Prostate gland (tissue), 2 donors: ENCODE data around the gene UBAC1. TPM values are rescaled to one million over a fixed set of nuclear protein-coding genes. Genes with fewer than 3 reads are reported as not detected.

ENCODE experiments used
- DNase-seq: peaks from one replicate; pipeline ENCODE4 v3.0.0-alpha.2; 2019; ENCODE audit warnings: low spot score
- H3K27ac ChIP-seq, 2 donors: fragments of 200-600 bp; sonication (generic); 2 replicates each; pipeline ENCODE4 v1.5.1; 2017 to 2019
- H3K27me3 ChIP-seq: fragments of 200-600 bp; sonication (generic); replicated peaks from 2 replicates; pipeline ENCODE4 v1.5.1; 2019; ENCODE audit not compliant: insufficient read depth
- H3K36me3 ChIP-seq, 2 donors: fragments of 200-600 bp; sonication (generic); 1 replicate in 1 of 2; 2 replicates in 1 of 2; pipeline versions ENCODE4 v1.5.1 to v1.8.1; 2017 to 2019
- H3K4me1 ChIP-seq: fragments of 200-600 bp; sonication (generic); replicated peaks from 2 replicates; pipeline ENCODE4 v1.5.1; 2019
- H3K4me3 ChIP-seq, 2 donors: fragments of 200-600 bp; sonication (generic); 2 replicates each; pipeline ENCODE4 v1.5.1; 2017 to 2019
- H3K9me3 ChIP-seq: fragments of 200-600 bp; sonication (generic); 2 replicates; pipeline ENCODE4 v1.5.1; 2017
- POLR2A ChIP-seq: fragments of 450-650 bp; IDR thresholded peaks from one replicate; pipeline ENCODE4 v1.6.1; 2016; ENCODE audit warnings: antibody characterized with exemption, mild to moderate bottlenecking
- POLR2AphosphoS5 ChIP-seq: sonication (generic); formaldehyde crosslinking; IDR thresholded peaks from one replicate; pipeline ENCODE4 v1.6.1; 2017; ENCODE audit warnings: antibody characterized with exemption
- WGBS: methylation state at CpG from one replicate; pipeline ENCODE4 v1.1.5; 2018; 5-methylcytosine and 5-hydroxymethylcytosine counted together
- intact Hi-C: fragments of 100-400 bp; cut with DNase I; formaldehyde crosslinking; loops from one replicate; pipeline ENCODE4 v1.14.2; 2022
- total RNA-seq, 2 donors: library from RNA; depleted of rRNA; stranded (reverse); fragments of >200 nt; gene quantifications; one replicate each; pipeline ENCODE4 v1.1.0, GENCODE V29; 2016
- TF ChIP-seq, protein P1 (sequence below), 4 experiments: fragments of 200-600 bp in 2 of 4; fragments of 450-650 bp in 2 of 4; sonication (generic) in 2 of 4; IDR thresholded peaks; 1 replicate in 3 of 4; 2 replicates in 1 of 4; pipeline ENCODE4 v1.5.1; 2016 to 2019; ENCODE audit warnings: antibody characterized with exemption in 4 of 4, mild to moderate bottlenecking in 2 of 4, moderate library complexity in 2 of 4

UBAC1 gene
- total RNA-seq, 2 donors from 2014 or later: 53.7 to 59.1 TPM

- Histone ChIP-seq H3K9me3 (no peaks in the 10 kb centered on the region), H3K27ac (peak overlapping the region; percentile 21 to 45), H3K36me3 (no peaks in the 10 kb centered on the region), H3K4me3 (no peak overlapping the region), H3K4me1 (peaks cover 12% of the 10 kb centered on the region), H3K27me3 (no peaks in the 10 kb centered on the region)
- peak; percentile 25 for DNase-seq
- TF ChIP-seq POLR2AphosphoS5 (no peak), POLR2A (no peak)
- TF ChIP-seq, protein P1, sequence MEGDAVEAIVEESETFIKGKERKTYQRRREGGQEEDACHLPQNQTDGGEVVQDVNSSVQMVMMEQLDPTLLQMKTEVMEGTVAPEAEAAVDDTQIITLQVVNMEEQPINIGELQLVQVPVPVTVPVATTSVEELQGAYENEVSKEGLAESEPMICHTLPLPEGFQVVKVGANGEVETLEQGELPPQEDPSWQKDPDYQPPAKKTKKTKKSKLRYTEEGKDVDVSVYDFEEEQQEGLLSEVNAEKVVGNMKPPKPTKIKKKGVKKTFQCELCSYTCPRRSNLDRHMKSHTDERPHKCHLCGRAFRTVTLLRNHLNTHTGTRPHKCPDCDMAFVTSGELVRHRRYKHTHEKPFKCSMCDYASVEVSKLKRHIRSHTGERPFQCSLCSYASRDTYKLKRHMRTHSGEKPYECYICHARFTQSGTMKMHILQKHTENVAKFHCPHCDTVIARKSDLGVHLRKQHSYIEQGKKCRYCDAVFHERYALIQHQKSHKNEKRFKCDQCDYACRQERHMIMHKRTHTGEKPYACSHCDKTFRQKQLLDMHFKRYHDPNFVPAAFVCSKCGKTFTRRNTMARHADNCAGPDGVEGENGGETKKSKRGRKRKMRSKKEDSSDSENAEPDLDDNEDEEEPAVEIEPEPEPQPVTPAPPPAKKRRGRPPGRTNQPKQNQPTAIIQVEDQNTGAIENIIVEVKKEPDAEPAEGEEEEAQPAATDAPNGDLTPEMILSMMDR (IDR thresholded peaks at IDR 0.05): no peak
- WGBS: 30% methylated on average over 17 of the region's 18 CpGs
- intact Hi-C loops: no loop called here
These were observed 70.8 kb downstream of the UBAC1 start for GRCh38 chr9:135890190-135891026.

DNA sequence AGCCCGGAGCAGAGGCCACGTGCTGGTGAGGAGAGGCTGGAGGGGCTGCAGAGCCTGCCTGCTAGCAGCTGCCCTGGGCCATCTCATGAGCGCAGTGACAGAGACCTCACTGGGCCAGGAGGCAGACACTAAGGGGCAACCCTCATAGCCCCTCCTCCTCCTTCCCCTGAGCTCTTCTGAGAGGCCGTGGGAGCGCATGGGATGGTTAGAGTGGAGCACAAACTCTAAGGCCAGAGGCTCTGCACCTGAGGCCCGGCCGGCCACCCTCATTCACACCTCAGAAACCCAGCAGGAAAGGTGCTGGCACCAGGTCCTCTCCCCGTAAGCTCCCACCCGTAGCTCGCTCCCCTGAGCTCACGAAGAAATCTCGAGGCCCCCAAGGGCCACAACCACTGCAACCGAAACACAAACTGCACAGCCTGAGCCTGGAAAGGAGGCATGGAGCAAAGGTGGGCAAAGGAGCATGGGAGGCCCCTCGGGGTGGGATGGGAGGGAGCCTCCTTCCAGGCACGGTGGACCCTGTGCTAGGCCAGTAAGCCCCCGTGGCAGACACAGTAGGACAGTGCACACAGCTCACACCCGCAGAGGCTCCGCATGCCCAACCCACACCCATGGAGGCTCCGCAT, 71.5 kb downstream of the UBAC1 start:
- Histone ChIP-seq H3K36me3 (no peaks in the 10 kb centered on the region), H3K27ac (peak overlapping the region; percentile 11 to 21), H3K27me3 (no peaks in the 10 kb centered on the region), H3K4me3 (no peak overlapping the region), H3K4me1 (peaks cover 12% of the 10 kb centered on the region), H3K9me3 (no peaks in the 10 kb centered on the region)
- intact Hi-C loops: no loop called here
- 69% methylated on average over 19 of the region's 19 CpGs for WGBS
- TF ChIP-seq POLR2AphosphoS5 (no peak), POLR2A (no peak)
- TF ChIP-seq, protein P1 (IDR thresholded peaks at IDR 0.05): no peak
- no peak for DNase-seq

- DNase-seq: peak; percentile 33
- intact Hi-C loops: no loop called here
- Histone ChIP-seq H3K27ac (peak overlapping the region; percentile 11 to 21), H3K36me3 (no peaks in the 10 kb centered on the region), H3K9me3 (no peaks in the 10 kb centered on the region), H3K4me3 (no peak overlapping the region), H3K4me1 (peaks cover 12% of the 10 kb centered on the region), H3K27me3 (no peaks in the 10 kb centered on the region)
- WGBS: 54% methylated on average over 13 of the region's 13 CpGs
- TF ChIP-seq POLR2AphosphoS5 (peak; percentile 14), POLR2A (no peak)
- TF ChIP-seq, protein P1 (IDR thresholded peaks at IDR 0.05): no peak
These were observed 72.3 kb downstream of the UBAC1 start for GRCh38 chr9:135888766-135889394.

DNA sequence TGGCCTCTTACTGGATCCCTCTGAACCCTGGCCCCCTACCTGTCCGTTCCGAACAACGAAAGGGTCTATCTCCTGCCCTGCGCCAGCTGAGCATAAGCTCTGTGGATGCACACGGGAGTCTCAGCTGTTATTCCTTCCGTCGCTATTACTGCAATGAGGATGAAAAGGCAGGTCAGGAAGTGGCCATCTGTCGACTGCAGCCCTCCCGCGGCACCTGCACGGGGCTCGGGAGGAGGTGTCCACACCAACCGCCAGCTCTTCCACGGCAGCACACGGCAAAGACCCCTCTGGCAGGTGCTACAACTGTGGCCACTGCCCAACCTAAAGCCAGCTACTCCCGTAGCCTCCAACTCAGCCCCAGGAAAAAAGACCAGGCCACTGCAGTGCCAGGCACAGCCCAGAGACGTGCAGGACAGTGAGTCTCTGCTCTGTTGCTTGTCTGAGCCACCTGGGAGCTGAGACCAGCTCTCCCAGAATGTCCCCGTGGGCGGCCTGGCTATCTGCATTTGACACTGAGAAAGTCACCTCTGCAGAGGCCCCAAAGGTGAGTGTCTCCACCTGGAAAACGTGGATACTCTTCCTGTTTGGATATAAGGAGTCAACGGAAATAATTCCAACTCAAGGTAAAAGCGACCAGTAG, 72.9 kb downstream of the UBAC1 start:
- no peak overlapping the region for H3K27ac ChIP-seq
- DNase-seq: no peak
- no peaks in the 10 kb centered on the region for H3K9me3 ChIP-seq
- H3K36me3 ChIP-seq: no peaks in the 10 kb centered on the region
- no peak overlapping the region for H3K4me3 ChIP-seq
- intact Hi-C loops: no loop called here
- TF ChIP-seq, protein P1 (IDR thresholded peaks at IDR 0.05): no peak
- TF ChIP-seq POLR2AphosphoS5 (no peak), POLR2A (no peak)
- H3K27me3 ChIP-seq: no peaks in the 10 kb centered on the region
- peaks cover 12% of the 10 kb centered on the region for H3K4me1 ChIP-seq
- 73% methylated on average over 22 of the region's 22 CpGs for WGBS
